Gastroesophageal sphincter (tissue), 4 donors: ENCODE measurements around the gene GRID1. TPM values are rescaled to one million over a fixed set of nuclear protein-coding genes. Genes with fewer than 3 reads are reported as not detected.

Source experiments
- ATAC-seq: fragments of 150-250 bp; one replicate; pipeline ENCODE4 v1.9.1; 2016; ENCODE audit warnings: mild to moderate bottlenecking, moderate library complexity
- H3K27ac ChIP-seq, 4 donors: fragments of 200-600 bp; sonication (generic) in 3 of 4; 1 replicate in 3 of 4; 2 replicates in 1 of 4; pipeline ENCODE4 v1.5.1; 2016 to 2019
- H3K27me3 ChIP-seq: fragments of 200-600 bp; sonication (generic); one replicate; pipeline ENCODE4 v1.5.1; 2019
- H3K36me3 ChIP-seq, 2 donors: fragments of 200-600 bp; sonication (generic); one replicate each; pipeline ENCODE4 v1.5.1; 2019; ENCODE audit warnings: control low read depth in 1 of 2
- H3K4me1 ChIP-seq, 3 donors: fragments of 200-600 bp; sonication (generic); 1 replicate in 2 of 3; 2 replicates in 1 of 3; pipeline ENCODE4 v1.5.1; 2016 to 2019; ENCODE audit warnings: control low read depth in 2 of 3
- H3K4me3 ChIP-seq, 2 donors: fragments of 200-600 bp; sonication (generic); one replicate each; pipeline ENCODE4 v1.5.1; 2019; ENCODE audit warnings: mild to moderate bottlenecking in 1 of 2, moderate library complexity in 1 of 2
- H3K9me3 ChIP-seq, 3 donors: fragments of 200-600 bp; sonication (generic); one replicate each; pipeline ENCODE4 v1.5.1; 2017 to 2019; ENCODE audit warnings: control low read depth in 2 of 3
- CTCF ChIP-seq, 4 experiments: fragments of 200-600 bp in 2 of 4; fragments of 450-650 bp in 2 of 4; sonication (generic) in 1 of 4; IDR thresholded peaks; one replicate each; pipeline ENCODE4 v1.5.1; 2017 to 2019; ENCODE audit warnings: antibody characterized with exemption in 4 of 4, mild to moderate bottlenecking in 2 of 4, moderate library complexity in 2 of 4
- EP300 ChIP-seq: sonication (generic); formaldehyde crosslinking; IDR thresholded peaks from one replicate; pipeline ENCODE4 v1.6.1; 2017; ENCODE audit warnings: antibody characterized with exemption, mild to moderate bottlenecking
- POLR2A ChIP-seq, 2 donors: fragments of 450-650 bp; IDR thresholded peaks; one replicate each; pipeline ENCODE4 v1.6.1; 2017; ENCODE audit warnings: antibody characterized with exemption in 2 of 2, mild to moderate bottlenecking in 2 of 2, moderate library complexity in 1 of 2
- POLR2AphosphoS5 ChIP-seq: sonication (generic); formaldehyde crosslinking; IDR thresholded peaks from one replicate; pipeline ENCODE4 v1.6.1; 2017; ENCODE audit warnings: antibody characterized with exemption
- WGBS, 2 donors: methylation state at CpG; one replicate each; pipeline ENCODE4 v1.1.5; 2018; ENCODE audit warnings: low coverage in 1 of 2; 5-methylcytosine and 5-hydroxymethylcytosine counted together
- small RNA-seq, 4 donors: library from RNA; depleted of rRNA; stranded (forward); fragments of <200 nt; gene quantifications; one replicate each; pipeline ENCODE3, GENCODE V24; 2016
- total RNA-seq, 4 donors: library from RNA; depleted of rRNA; stranded (reverse); fragments of >200 nt; gene quantifications; one replicate each; pipeline ENCODE4 v1.1.0, GENCODE V29; 2016

The GRID1 gene
- total RNA-seq, 4 donors from 2014 or later, result 1.2 to 2.7 (median 1.7) TPM

GRCh38 chr10:85557706-85558105 is 808.9 kb downstream of the GRID1 start:
- H3K4me3 ChIP-seq, result no peak overlapping the region
- H3K36me3 ChIP-seq, result no peaks in the 10 kb centered on the region
- H3K4me1 ChIP-seq, result no peaks in the 10 kb centered on the region
- no peak overlapping the region for H3K27ac ChIP-seq
- H3K27me3 ChIP-seq, result no peaks in the 10 kb centered on the region
- 85 to 97% methylated on average over 2 of the region's 2 CpGs for WGBS, 2 donors
- no peak for ATAC-seq
- H3K9me3 ChIP-seq, result no peaks in the 10 kb centered on the region
- TF ChIP-seq POLR2AphosphoS5, result no peak
- no peak for TF ChIP-seq POLR2A (IDR thresholded peaks at IDR 0.05)

DNA sequence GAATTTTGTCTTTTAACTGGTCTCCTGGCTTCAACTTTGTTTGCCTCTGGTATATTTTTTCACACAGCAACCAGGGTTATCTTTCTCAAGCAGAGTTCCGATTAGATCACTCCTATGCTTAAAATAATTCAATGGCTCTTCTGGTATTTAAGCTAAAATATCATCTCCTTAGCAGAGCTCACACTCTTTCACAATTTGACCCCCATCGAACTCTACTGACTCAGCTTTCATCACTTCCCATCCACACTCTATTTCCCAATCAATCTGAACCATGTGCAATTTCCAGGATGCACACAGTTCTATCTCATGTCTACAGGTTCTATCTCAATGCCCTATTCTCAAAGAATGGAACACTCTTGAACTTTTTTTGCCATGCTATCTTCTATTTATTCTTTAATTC is 809.5 kb downstream of the GRID1 start:
- H3K4me3 ChIP-seq, result no peak overlapping the region
- H3K27ac ChIP-seq, result no peak overlapping the region
- ATAC-seq, result no peak
- no peaks in the 10 kb centered on the region for H3K4me1 ChIP-seq
- TF ChIP-seq POLR2A (IDR thresholded peaks at IDR 0.05) (no peak), EP300 (no peak), POLR2AphosphoS5 (no peak), CTCF (IDR thresholded peaks at IDR 0.05) (no peak)
- no peaks in the 10 kb centered on the region for H3K9me3 ChIP-seq
- no peaks in the 10 kb centered on the region for H3K27me3 ChIP-seq
- WGBS, 2 donors, result 76 to 100% methylated on average over 1 to 2 of the region's 2 CpGs
- H3K36me3 ChIP-seq, result no peaks in the 10 kb centered on the region

Small RNAs within 50 kb of the gene (small RNA-seq; reads per million reads assigned to genes)
- gene MIR346 (0 reads per million in 4 donors), gene RF02271 (0 reads per million in 4 donors), gene RN7SKP238 (0 reads per million in 4 donors), gene RNA5SP322 (0 reads per million in 4 donors)

Other genes starting within 250 kb of the GRID1 start
- gene WAPL, start 155.0 kb upstream of the GRID1 start, total RNA-seq, result 10 to 100 TPM; 35.6 to 55.1 (median 40.6) TPM